ENCODE measurements around the gene OLIG2.

OLIG2 gene

GRCh38 chr21:33057385-33057940 is 31.7 kb downstream of the OLIG2 start:
- TF ChIP-seq ZFX (IDR thresholded peaks at IDR 0.05), result no peak
- TF ChIP-seq, protein P1, sequence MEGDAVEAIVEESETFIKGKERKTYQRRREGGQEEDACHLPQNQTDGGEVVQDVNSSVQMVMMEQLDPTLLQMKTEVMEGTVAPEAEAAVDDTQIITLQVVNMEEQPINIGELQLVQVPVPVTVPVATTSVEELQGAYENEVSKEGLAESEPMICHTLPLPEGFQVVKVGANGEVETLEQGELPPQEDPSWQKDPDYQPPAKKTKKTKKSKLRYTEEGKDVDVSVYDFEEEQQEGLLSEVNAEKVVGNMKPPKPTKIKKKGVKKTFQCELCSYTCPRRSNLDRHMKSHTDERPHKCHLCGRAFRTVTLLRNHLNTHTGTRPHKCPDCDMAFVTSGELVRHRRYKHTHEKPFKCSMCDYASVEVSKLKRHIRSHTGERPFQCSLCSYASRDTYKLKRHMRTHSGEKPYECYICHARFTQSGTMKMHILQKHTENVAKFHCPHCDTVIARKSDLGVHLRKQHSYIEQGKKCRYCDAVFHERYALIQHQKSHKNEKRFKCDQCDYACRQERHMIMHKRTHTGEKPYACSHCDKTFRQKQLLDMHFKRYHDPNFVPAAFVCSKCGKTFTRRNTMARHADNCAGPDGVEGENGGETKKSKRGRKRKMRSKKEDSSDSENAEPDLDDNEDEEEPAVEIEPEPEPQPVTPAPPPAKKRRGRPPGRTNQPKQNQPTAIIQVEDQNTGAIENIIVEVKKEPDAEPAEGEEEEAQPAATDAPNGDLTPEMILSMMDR (conservative IDR thresholded peaks at IDR 0.05), result no peak
- H3K27ac ChIP-seq, result no peak overlapping the region

GRCh38 chr21:33058527-33058926 is 32.8 kb downstream of the OLIG2 start:
- TF ChIP-seq ZFX (IDR thresholded peaks at IDR 0.05), result no peak
- TF ChIP-seq, protein P1 (conservative IDR thresholded peaks at IDR 0.05), result no peak
- no peak overlapping the region for H3K27ac ChIP-seq

DNA sequence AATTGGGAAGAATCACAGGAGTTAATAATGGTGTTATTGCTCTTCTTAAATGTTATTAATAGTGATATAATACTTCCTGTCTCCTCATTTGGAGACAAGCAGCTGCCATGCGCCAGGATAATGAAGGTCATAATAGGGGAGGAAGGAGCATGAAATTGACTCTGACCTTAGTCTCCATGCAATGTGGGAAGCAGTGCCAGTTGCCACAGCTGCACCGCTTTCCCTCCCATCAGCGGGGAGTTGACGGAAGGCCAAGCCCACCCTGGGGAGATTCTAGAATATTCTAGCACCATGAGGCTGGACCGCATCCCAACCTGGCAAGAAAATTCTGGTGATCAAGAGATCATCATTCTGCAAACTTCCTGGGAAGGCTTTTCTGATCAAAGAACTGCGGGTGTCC is 33.2 kb downstream of the OLIG2 start:
- no peak overlapping the region for H3K27ac ChIP-seq
- TF ChIP-seq, protein P1 (conservative IDR thresholded peaks at IDR 0.05), result no peak
- TF ChIP-seq ZFX (IDR thresholded peaks at IDR 0.05), result no peak

GRCh38 chr21:33059380-33059841 is 33.7 kb downstream of the OLIG2 start:
- TF ChIP-seq, protein P1 (conservative IDR thresholded peaks at IDR 0.05), result no peak
- no peak for TF ChIP-seq ZFX (IDR thresholded peaks at IDR 0.05)
- no peak overlapping the region for H3K27ac ChIP-seq

- TF ChIP-seq, protein P1 (conservative IDR thresholded peaks at IDR 0.05), result no peak
- TF ChIP-seq ZFX (IDR thresholded peaks at IDR 0.05), result no peak
- no peak overlapping the region for H3K27ac ChIP-seq
Observed at GRCh38 chr21:33061233-33061632, 35.5 kb downstream of the OLIG2 start.

- TF ChIP-seq, protein P1 (conservative IDR thresholded peaks at IDR 0.05), result no peak
- TF ChIP-seq ZFX (IDR thresholded peaks at IDR 0.05), result no peak
- no peak overlapping the region for H3K27ac ChIP-seq
Observed at GRCh38 chr21:33063375-33063883, 37.7 kb downstream of the OLIG2 start.

DNA sequence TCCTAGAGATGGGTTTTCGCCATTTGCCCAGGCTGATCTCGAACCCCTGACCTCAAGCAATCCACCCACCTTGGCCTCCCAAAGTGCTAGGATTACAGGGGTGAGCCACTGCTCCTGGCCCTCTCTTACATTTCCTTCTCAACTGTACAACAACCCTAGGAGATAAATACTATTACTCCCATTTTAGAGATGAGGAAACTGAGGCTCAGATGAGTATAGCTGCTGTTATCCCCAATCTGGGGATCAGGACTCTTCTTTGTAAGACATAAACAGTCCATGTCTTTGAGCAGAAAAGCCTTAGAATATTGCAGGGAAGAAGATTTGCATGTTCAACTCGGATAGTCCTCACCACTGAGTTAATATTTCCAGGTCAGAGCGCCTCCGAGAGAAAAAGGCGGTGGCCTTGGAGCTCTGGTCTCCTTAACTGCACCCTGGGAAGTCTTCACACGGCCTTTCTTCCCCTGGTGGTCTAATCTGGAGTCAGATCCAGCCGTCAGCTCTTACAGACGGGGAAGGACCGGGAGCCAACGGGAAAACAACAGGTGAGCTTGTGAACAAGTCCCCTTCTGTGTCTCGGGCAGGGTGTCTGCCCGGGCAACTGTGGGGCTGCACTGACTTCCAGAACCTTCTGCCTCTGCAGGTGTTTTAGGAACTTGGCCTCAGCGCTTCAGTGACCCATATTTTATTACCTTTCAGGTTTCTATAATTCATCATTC is 38.3 kb downstream of the OLIG2 start:
- TF ChIP-seq ZFX (IDR thresholded peaks at IDR 0.05), result no peak
- TF ChIP-seq, protein P1 (conservative IDR thresholded peaks at IDR 0.05), result no peak
- no peak overlapping the region for H3K27ac ChIP-seq

All from C4-2B (cell line).